Tibial nerve (tissue), 4 donors: ENCODE data around the gene PHRF1. TPM values are rescaled to one million over a fixed set of nuclear protein-coding genes. Genes with fewer than 3 reads are reported as not detected.
A peak's percentile ranks its signal among the peaks of the same experiment; 100 is the strongest.

Experiments used
- DNase-seq, 2 donors: peaks; one replicate each; pipeline ENCODE4 v3.0.0-alpha.2; 2019; ENCODE audit warnings: low spot score in 2 of 2
- H3K27ac ChIP-seq, 4 donors: fragments of 200-600 bp; sonication (generic) in 3 of 4; one replicate each; pipeline ENCODE4 v1.5.1; 2017 to 2019; ENCODE audit warnings: mild to moderate bottlenecking in 1 of 4
- H3K27me3 ChIP-seq, 2 donors: fragments of 200-600 bp; sonication (generic) in 1 of 2; one replicate each; pipeline versions ENCODE4 v1.5.1 to v1.6.0; 2017 to 2019
- H3K36me3 ChIP-seq, 3 donors: fragments of 200-600 bp; sonication (generic); one replicate each; pipeline ENCODE4 v1.5.1; 2018 to 2019
- H3K4me1 ChIP-seq, 4 donors: fragments of 200-600 bp; sonication (generic) in 3 of 4; one replicate each; pipeline ENCODE4 v1.5.1; 2017 to 2019
- H3K4me3 ChIP-seq, 4 donors: fragments of 200-600 bp; sonication (generic) in 3 of 4; one replicate each; pipeline ENCODE4 v1.5.1; 2017 to 2019; ENCODE audit warnings: mild to moderate bottlenecking in 1 of 4, moderate library complexity in 1 of 4
- H3K9me3 ChIP-seq, 4 donors: fragments of 200-600 bp; sonication (generic) in 3 of 4; one replicate each; pipeline ENCODE4 v1.5.1; 2017 to 2019
- CTCF ChIP-seq, 5 experiments: fragments of 200-600 bp in 3 of 5; fragments of 450-650 bp in 2 of 5; sonication (generic) in 3 of 5; IDR thresholded peaks; one replicate each; pipeline ENCODE4 v1.5.1; 2016 to 2019; ENCODE audit warnings: antibody characterized with exemption in 5 of 5, mild to moderate bottlenecking in 3 of 5, moderate library complexity in 2 of 5
- EP300 ChIP-seq, 2 donors: sonication (generic); formaldehyde crosslinking; IDR thresholded peaks; one replicate each; pipeline ENCODE4 v1.6.1; 2017; ENCODE audit warnings: antibody characterized with exemption in 2 of 2, mild to moderate bottlenecking in 1 of 2
- POLR2A ChIP-seq, 2 donors: fragments of 450-650 bp; IDR thresholded peaks; one replicate each; pipeline ENCODE4 v1.6.1; 2017; ENCODE audit warnings: antibody characterized with exemption in 2 of 2, mild to moderate bottlenecking in 2 of 2, moderate library complexity in 2 of 2
- WGBS, 2 donors: methylation state at CpG; one replicate each; pipeline ENCODE4 v1.1.5; 2018; 5-methylcytosine and 5-hydroxymethylcytosine counted together
- total RNA-seq, 4 donors: library from RNA; depleted of rRNA; stranded (reverse); fragments of >200 nt; gene quantifications; one replicate each; pipeline ENCODE4 v1.1.0, GENCODE V29; 2016

PHRF1 gene
- total RNA-seq, 4 donors from 2014 or later = 27.1 to 49.2 (median 34.9) TPM

DNA sequence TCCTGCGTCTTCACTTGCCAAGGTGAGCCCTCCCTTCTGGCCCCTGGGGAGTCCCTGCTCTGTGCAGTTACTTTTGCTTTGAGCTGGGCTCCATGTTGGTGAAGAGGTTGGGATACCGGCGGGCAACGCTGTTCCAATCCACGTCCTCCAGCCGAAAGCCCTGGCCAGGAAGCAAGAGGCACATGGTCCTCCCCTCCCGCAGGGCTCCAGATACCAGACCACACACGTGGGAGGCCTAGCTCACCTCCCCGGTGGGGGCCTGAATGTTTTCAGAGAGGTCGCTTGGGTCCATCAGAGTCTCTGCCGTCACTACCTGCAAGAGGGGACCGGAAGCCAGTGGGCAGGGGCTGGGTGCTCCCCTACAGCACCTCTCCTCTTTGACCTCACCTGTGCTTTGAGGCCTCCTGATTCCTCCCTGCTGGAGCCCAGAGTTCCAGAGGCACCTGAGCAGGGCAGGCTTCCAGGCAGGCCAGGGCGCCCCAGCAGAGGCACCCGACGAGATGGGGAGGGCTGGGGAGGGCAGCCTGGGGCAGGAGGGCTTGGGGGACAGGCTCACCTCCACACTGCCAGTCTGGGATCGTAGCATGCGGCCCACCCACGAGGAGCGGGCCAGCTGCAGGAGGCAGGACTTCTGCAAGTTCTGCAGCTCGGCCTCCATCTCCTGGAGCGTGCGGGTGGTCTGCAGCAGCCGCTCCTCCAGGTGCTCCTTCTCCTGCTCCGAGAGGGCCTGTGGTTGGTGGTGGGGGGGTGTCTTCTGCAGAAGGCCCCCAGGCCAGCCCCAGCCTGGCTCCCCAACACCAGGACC, 18.7 kb upstream of the PHRF1 start:
- peaks cover 0 to 78% of the 10 kb centered on the region in 2 donors for H3K27me3 ChIP-seq
- H3K36me3 ChIP-seq = no peaks in the 10 kb centered on the region
- no peak overlapping the region for H3K27ac ChIP-seq
- H3K9me3 ChIP-seq = no peaks in the 10 kb centered on the region
- DNase-seq = no peak
- H3K4me1 ChIP-seq = peaks cover 0 to 46% (median 20%) of the 10 kb centered on the region in 4 donors
- no peak for TF ChIP-seq POLR2A (IDR thresholded peaks at IDR 0.05)
- TF ChIP-seq CTCF (IDR thresholded peaks at IDR 0.05) = no peak
- TF ChIP-seq EP300 (IDR thresholded peaks at IDR 0.05) = no peak
- 77 to 93% methylated on average over 11 to 16 of the region's 24 CpGs for WGBS, 2 donors
- no peak overlapping the region for H3K4me3 ChIP-seq

DNA sequence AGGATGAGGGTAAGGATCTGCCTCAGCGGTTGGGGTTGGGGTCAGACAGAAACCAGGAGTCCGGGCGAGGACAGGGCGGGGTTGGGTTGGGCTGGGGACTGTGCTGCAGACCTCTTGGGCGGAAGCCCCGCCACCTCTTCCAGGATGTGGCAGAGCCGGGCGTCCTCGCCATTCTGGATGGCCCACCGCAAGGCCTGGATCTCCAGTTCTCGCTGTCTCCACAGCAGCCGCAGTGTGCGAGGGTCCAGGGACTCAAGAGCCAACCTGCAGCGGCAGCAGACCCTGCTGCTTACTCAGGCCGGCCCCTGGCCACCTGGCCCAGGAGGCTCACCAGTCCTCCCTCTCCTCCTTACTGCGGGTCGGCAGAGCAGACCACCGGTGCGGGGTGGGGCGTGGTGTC, 17.8 kb upstream of the PHRF1 start:
- Histone ChIP-seq H3K27ac (no peak overlapping the region), H3K4me3 (no peak overlapping the region), H3K9me3 (no peaks in the 10 kb centered on the region), H3K36me3 (no peaks in the 10 kb centered on the region), H3K4me1 (peaks cover 0 to 46% (median 20%) of the 10 kb centered on the region in 4 donors), H3K27me3 (peaks cover 0 to 68% of the 10 kb centered on the region in 2 donors)
- 86 to 87% methylated on average over 15 to 20 of the region's 20 CpGs for WGBS, 2 donors
- DNase-seq = no peak
- TF ChIP-seq POLR2A (IDR thresholded peaks at IDR 0.05) (no peak), CTCF (IDR thresholded peaks at IDR 0.05) (no peak), EP300 (IDR thresholded peaks at IDR 0.05) (no peak)

GRCh38 chr11:559020-559620, 17.1 kb upstream of the PHRF1 start:
- H3K4me1 ChIP-seq = peaks cover 0 to 46% (median 20%) of the 10 kb centered on the region in 4 donors
- TF ChIP-seq CTCF (IDR thresholded peaks at IDR 0.05) (no peak), POLR2A (IDR thresholded peaks at IDR 0.05) (no peak), EP300 (IDR thresholded peaks at IDR 0.05) (no peak)
- peaks cover 0 to 62% of the 10 kb centered on the region in 2 donors for H3K27me3 ChIP-seq
- H3K4me3 ChIP-seq = no peak overlapping the region
- peak overlapping the region in 1 of 4 donors; percentile 34 for H3K27ac ChIP-seq
- WGBS, 2 donors = 79 to 91% methylated on average over 12 to 15 of the region's 15 CpGs
- no peaks in the 10 kb centered on the region for H3K36me3 ChIP-seq
- H3K9me3 ChIP-seq = no peaks in the 10 kb centered on the region
- DNase-seq = no peak

DNA sequence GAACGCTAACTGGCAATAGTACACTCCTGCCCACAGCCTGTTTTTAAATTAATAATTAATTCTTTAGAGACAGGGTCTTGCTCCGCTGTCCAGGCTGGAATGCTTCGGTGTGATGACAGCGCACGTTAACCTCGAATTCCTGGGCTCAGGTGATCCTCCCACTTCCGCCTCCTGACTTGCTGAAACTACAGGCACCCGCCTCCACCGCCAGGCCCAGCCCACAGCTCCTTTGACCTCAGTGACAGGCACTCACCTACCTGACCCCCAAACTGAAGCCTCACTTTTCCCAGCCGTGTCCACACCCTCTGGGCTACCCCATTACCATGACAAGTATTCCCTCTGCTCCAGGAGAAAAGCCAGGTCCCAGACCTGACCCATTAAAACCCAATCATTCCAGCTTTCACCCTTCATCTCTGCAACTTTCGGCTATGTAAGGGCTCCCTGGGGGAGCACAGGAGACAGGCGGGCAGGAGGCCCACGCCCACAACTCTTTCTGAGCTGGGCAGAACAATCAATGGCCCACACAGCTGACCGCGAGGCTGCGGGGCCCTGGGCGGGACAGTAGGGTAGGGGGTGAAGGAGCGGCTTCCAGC, 16.5 kb upstream of the PHRF1 start:
- peaks cover 0 to 41% (median 17%) of the 10 kb centered on the region in 4 donors for H3K4me1 ChIP-seq
- peak overlapping the region; percentile 44 to 97 (median 70) for H3K4me3 ChIP-seq
- TF ChIP-seq POLR2A (IDR thresholded peaks at IDR 0.05) = no peak
- no peak for TF ChIP-seq EP300 (IDR thresholded peaks at IDR 0.05)
- TF ChIP-seq CTCF (IDR thresholded peaks at IDR 0.05) = no peak
- DNase-seq = no peak
- H3K9me3 ChIP-seq = no peaks in the 10 kb centered on the region
- peak overlapping the region in 2 of 4 donors; percentile 83 to 88 for H3K27ac ChIP-seq
- no peaks in the 10 kb centered on the region for H3K36me3 ChIP-seq
- WGBS, 2 donors = 57 to 83% methylated on average over 16 to 18 of the region's 18 CpGs
- peaks cover 0 to 55% of the 10 kb centered on the region in 2 donors for H3K27me3 ChIP-seq
